CD4-positive, alpha-beta memory T cell (primary cell): ENCODE data around the gene SOX6. TPM values are rescaled to one million over a fixed set of nuclear protein-coding genes. Genes with fewer than 3 reads are reported as not detected.
"Not testable (repeated sequence)": the region's sequence is repeated elsewhere in the genome, so short reads cannot be mapped to it uniquely, and the experiment has no call there.

Experiments used
- CTCF ChIA-PET: fragments of 350-600 bp; sonication (Branson Sonifier 250); formaldehyde crosslinking; loops from one replicate; lab custom pipeline; 2021; ENCODE audit warnings: inconsistent platforms; ENCODE audit not compliant: partially characterized antibody; lab: Charles Lee
- POLR2A ChIA-PET: fragments of 350-600 bp; sonication (Branson Sonifier 250); formaldehyde crosslinking; loops from one replicate; lab custom pipeline; 2021; ENCODE audit not compliant: partially characterized antibody; lab: Charles Lee
- DNase-seq, 5 donors: peaks; one replicate each; pipeline versions ENCODE4 v3.0.0 to v3.0.0-alpha.2; 2020 to 2022; ENCODE audit warnings: mixed read lengths in 1 of 5
- H3K27ac ChIP-seq: one replicate; pipeline ENCODE4 v1.7.0; 2013; ENCODE audit warnings: low read depth, low read length
- H3K27me3 ChIP-seq: 2 replicates; pipeline ENCODE4 v1.7.0; 2013; ENCODE audit warnings: mild to moderate bottlenecking, low read length, moderate library complexity; ENCODE audit not compliant: insufficient read depth
- H3K36me3 ChIP-seq: 2 replicates; pipeline ENCODE4 v1.7.0; 2013; ENCODE audit warnings: mild to moderate bottlenecking, low read length, moderate library complexity; ENCODE audit not compliant: insufficient read depth
- H3K4me1 ChIP-seq: 2 replicates; pipeline ENCODE4 v1.7.0; 2013; ENCODE audit warnings: mild to moderate bottlenecking, low read length, moderate library complexity; ENCODE audit not compliant: insufficient read depth
- H3K4me3 ChIP-seq, 2 donors: one replicate each; pipeline ENCODE4 v1.7.0; 2013; ENCODE audit warnings: low read length in 2 of 2, mild to moderate bottlenecking in 1 of 2
- H3K9me3 ChIP-seq, 2 donors: one replicate each; pipeline ENCODE4 v1.7.0; 2013; ENCODE audit warnings: low read length in 2 of 2, control low read depth in 1 of 2; ENCODE audit not compliant: control insufficient read depth in 1 of 2
- H3K27ac Mint-ChIP-seq, 7 donors: one replicate each; pipeline ENCODE4 v1.8.0; 2020 to 2021; ENCODE audit warnings: mixed read lengths in 7 of 7, mild to moderate bottlenecking in 6 of 7, inconsistent platforms in 3 of 7, moderate library complexity in 3 of 7
- H3K27me3 Mint-ChIP-seq, 2 donors: one replicate each; pipeline ENCODE4 v1.8.0; 2020 to 2021; ENCODE audit warnings: mixed read lengths in 2 of 2
- H3K36me3 Mint-ChIP-seq, 2 donors: one replicate each; pipeline ENCODE4 v1.8.0; 2020 to 2021; ENCODE audit warnings: mixed read lengths in 2 of 2, inconsistent platforms in 1 of 2, mild to moderate bottlenecking in 1 of 2
- H3K4me1 Mint-ChIP-seq, 4 donors: one replicate each; pipeline ENCODE4 v1.8.0; 2020 to 2021; ENCODE audit warnings: mixed read lengths in 4 of 4, mild to moderate bottlenecking in 1 of 4
- H3K4me3 Mint-ChIP-seq, 8 donors: one replicate each; pipeline ENCODE4 v1.8.0; 2020 to 2021; ENCODE audit warnings: mixed read lengths in 8 of 8, mild to moderate bottlenecking in 7 of 8, moderate library complexity in 6 of 8, inconsistent platforms in 3 of 8
- H3K9me3 Mint-ChIP-seq, 8 donors: one replicate each; pipeline ENCODE4 v1.8.0; 2020 to 2021; ENCODE audit warnings: mixed read lengths in 8 of 8, mild to moderate bottlenecking in 5 of 8, inconsistent platforms in 3 of 8, moderate library complexity in 1 of 8
- intact Hi-C: fragments of 100-400 bp; cut with micrococcal nuclease; formaldehyde crosslinking; loops from one replicate; pipeline ENCODE4 v1.15.1; 2023
- polyA plus RNA-seq, 2 donors: library from polyadenylated mRNA; unstranded; fragments of 300-500 nt; fragmentation: Illumina TruSeq; gene quantifications; one replicate each; pipeline ENCODE4 v1.2.3, GENCODE V29; 2021
- total RNA-seq, 2 experiments: library from RNA; stranded (reverse); gene quantifications; one replicate each; pipeline ENCODE4 v1.2.3, GENCODE V29; 2021

The SOX6 gene
- total and polyA plus RNA-seq, 4 experiments from 2014 or later: not detected

GRCh38 chr11:16380941-16381568, 24.7 kb upstream of the SOX6 start:
- Mint-ChIP-seq H3K9me3 (peaks cover 0 to 7% (median 3%) of the 10 kb centered on the region in 8 donors), H3K4me1 (no peaks in the 10 kb centered on the region), H3K27me3 (no peaks in the 10 kb centered on the region), H3K27ac (no peak overlapping the region), H3K4me3 (no peak overlapping the region), H3K36me3 (no peaks in the 10 kb centered on the region)
- H3K4me1 ChIP-seq: no peaks in the 10 kb centered on the region
- no peak overlapping the region for H3K27ac ChIP-seq
- CTCF ChIA-PET: no interaction called here
- H3K27me3 ChIP-seq: no peaks in the 10 kb centered on the region
- no peak for DNase-seq
- intact Hi-C loops: no loop called here
- no peak overlapping the region for H3K4me3 ChIP-seq
- POLR2A ChIA-PET: no interaction called here
- no peaks in the 10 kb centered on the region for H3K9me3 ChIP-seq
- H3K36me3 ChIP-seq: no peaks in the 10 kb centered on the region

- H3K4me1 Mint-ChIP-seq: no peaks in the 10 kb centered on the region
- no peaks in the 10 kb centered on the region for H3K4me1 ChIP-seq
- no peaks in the 10 kb centered on the region for H3K27me3 Mint-ChIP-seq
- no peaks in the 10 kb centered on the region for H3K36me3 Mint-ChIP-seq
- POLR2A ChIA-PET: no interaction called here
- no peak overlapping the region for H3K4me3 Mint-ChIP-seq
- no peak overlapping the region for H3K27ac Mint-ChIP-seq
- intact Hi-C loops: no loop called here
- no peak overlapping the region for H3K27ac ChIP-seq
- DNase-seq: no peak
- no peak overlapping the region for H3K4me3 ChIP-seq
- H3K9me3 Mint-ChIP-seq: peaks cover 0 to 8% (median 5%) of the 10 kb centered on the region in 8 donors
- H3K9me3 ChIP-seq: no peaks in the 10 kb centered on the region
- no peaks in the 10 kb centered on the region for H3K27me3 ChIP-seq
- H3K36me3 ChIP-seq: no peaks in the 10 kb centered on the region
- CTCF ChIA-PET: no interaction called here
Measured at GRCh38 chr11:16378906-16379305, 22.6 kb upstream of the SOX6 start.

- H3K4me3 Mint-ChIP-seq: no peak overlapping the region
- no peaks in the 10 kb centered on the region for H3K4me1 Mint-ChIP-seq
- Histone ChIP-seq H3K27ac (no peak overlapping the region), H3K36me3 (no peaks in the 10 kb centered on the region), H3K4me3 (no peak overlapping the region), H3K9me3 (no peaks in the 10 kb centered on the region), H3K4me1 (no peaks in the 10 kb centered on the region), H3K27me3 (no peaks in the 10 kb centered on the region)
- peaks cover 2 to 11% (median 5%) of the 10 kb centered on the region in 8 donors for H3K9me3 Mint-ChIP-seq
- DNase-seq: no peak
- H3K27ac Mint-ChIP-seq: no peak overlapping the region
- POLR2A ChIA-PET: no interaction called here
- H3K36me3 Mint-ChIP-seq: no peaks in the 10 kb centered on the region
- CTCF ChIA-PET: no interaction called here
- no peaks in the 10 kb centered on the region for H3K27me3 Mint-ChIP-seq
- intact Hi-C loops: no loop called here
Measured at GRCh38 chr11:16377746-16378145, 21.4 kb upstream of the SOX6 start.

DNA sequence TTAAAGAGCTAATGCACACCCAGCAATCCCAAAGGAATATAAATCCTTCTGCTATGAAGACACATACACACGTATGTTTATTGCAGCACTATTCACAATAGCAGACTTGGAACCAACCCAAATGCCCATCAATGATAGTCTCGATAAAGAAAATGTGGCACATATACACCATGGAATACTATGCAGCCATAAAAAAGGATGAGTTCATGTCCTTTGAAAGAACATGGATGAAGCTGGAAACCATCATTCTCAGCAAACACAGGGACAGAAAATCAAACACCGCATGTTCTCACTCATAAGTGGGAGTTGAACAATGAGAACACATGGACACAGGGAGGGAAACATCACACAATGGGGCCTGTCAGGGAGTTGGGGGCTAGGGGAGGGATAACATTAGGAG, 19.3 kb upstream of the SOX6 start:
- DNase-seq, H3K27ac Mint-ChIP-seq, H3K4me1 Mint-ChIP-seq, CTCF ChIA-PET, H3K27me3 Mint-ChIP-seq, POLR2A ChIA-PET, H3K27ac ChIP-seq, H3K4me1 ChIP-seq, intact Hi-C loops, H3K4me3 Mint-ChIP-seq, H3K9me3 ChIP-seq, H3K4me3 ChIP-seq, H3K36me3 ChIP-seq, H3K36me3 Mint-ChIP-seq, H3K27me3 ChIP-seq: not testable (repeated sequence)
- H3K9me3 Mint-ChIP-seq: peaks cover 2 to 16% (median 5%) of the 10 kb centered on the region in 8 donors

- H3K36me3 Mint-ChIP-seq: no peaks in the 10 kb centered on the region
- H3K4me1 Mint-ChIP-seq: no peaks in the 10 kb centered on the region
- H3K27me3 Mint-ChIP-seq: no peaks in the 10 kb centered on the region
- no peak for DNase-seq
- H3K27ac Mint-ChIP-seq: no peak overlapping the region
- H3K4me3 ChIP-seq: no peak overlapping the region
- ChIA-PET CTCF (no interaction called here), POLR2A (no interaction called here)
- H3K4me1 ChIP-seq: no peaks in the 10 kb centered on the region
- H3K27me3 ChIP-seq: no peaks in the 10 kb centered on the region
- H3K27ac ChIP-seq: no peak overlapping the region
- no peaks in the 10 kb centered on the region for H3K9me3 ChIP-seq
- peaks cover 2 to 16% (median 7%) of the 10 kb centered on the region in 8 donors for H3K9me3 Mint-ChIP-seq
- no peak overlapping the region for H3K4me3 Mint-ChIP-seq
- intact Hi-C loops: no loop called here
- no peaks in the 10 kb centered on the region for H3K36me3 ChIP-seq
Measured at GRCh38 chr11:16373768-16374167, 17.4 kb upstream of the SOX6 start.

DNA sequence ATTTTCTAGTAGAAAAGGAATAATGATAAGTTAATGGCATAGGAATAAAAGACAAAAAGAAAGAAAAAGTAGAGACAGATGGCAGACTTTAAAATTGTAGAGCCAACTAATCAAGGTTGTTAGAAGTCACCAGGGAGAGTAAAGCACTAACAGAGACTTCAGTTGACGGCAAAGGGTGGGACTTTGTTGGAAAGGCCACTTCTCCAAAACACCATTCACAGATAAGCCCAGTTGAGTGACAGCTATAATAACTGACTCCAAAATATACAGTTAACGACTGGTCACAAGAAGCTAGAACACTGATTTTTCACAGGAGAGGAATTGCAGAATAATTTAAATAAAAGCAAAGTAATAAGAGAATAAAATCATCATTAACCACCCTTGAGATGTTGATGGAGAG, 16.0 kb upstream of the SOX6 start:
- Histone ChIP-seq H3K4me3 (no peak overlapping the region), H3K27me3 (no peaks in the 10 kb centered on the region), H3K36me3 (no peaks in the 10 kb centered on the region), H3K4me1 (no peaks in the 10 kb centered on the region), H3K9me3 (no peaks in the 10 kb centered on the region), H3K27ac (no peak overlapping the region)
- Mint-ChIP-seq H3K9me3 (peaks cover 0 to 13% (median 7%) of the 10 kb centered on the region in 8 donors), H3K27ac (no peak overlapping the region), H3K36me3 (no peaks in the 10 kb centered on the region), H3K27me3 (no peaks in the 10 kb centered on the region), H3K4me1 (no peaks in the 10 kb centered on the region), H3K4me3 (no peak overlapping the region)
- ChIA-PET POLR2A (no interaction called here), CTCF (no interaction called here)
- no peak for DNase-seq
- intact Hi-C loops: no loop called here

DNA sequence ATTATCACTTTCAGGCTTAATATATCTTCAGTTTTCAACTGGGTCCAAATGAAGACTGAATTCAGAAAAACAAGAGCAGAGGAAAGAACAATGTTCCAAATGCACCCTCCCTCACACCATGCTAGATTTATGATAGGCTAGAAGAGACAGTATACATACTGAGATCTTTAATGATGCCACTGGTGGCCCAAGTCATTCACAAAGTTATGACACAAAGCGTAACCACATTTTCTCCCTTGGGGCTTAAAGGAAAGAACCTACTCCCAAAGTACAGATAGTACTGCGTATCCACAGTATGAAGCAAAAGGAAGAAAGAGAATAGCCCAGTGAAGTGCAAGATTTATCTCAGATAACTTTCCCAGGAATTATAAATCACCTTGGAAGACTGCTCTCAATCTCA, 10.9 kb upstream of the SOX6 start:
- POLR2A ChIA-PET: no interaction called here
- no peaks in the 10 kb centered on the region for H3K36me3 Mint-ChIP-seq
- Histone ChIP-seq H3K27ac (no peak overlapping the region), H3K4me1 (no peaks in the 10 kb centered on the region), H3K36me3 (no peaks in the 10 kb centered on the region), H3K9me3 (no peaks in the 10 kb centered on the region), H3K27me3 (no peaks in the 10 kb centered on the region), H3K4me3 (no peak overlapping the region)
- intact Hi-C loops: no loop called here
- no peak overlapping the region for H3K4me3 Mint-ChIP-seq
- peaks cover 0 to 12% (median 4%) of the 10 kb centered on the region in 8 donors for H3K9me3 Mint-ChIP-seq
- H3K27me3 Mint-ChIP-seq: no peaks in the 10 kb centered on the region
- CTCF ChIA-PET: no interaction called here
- no peak for DNase-seq
- no peak overlapping the region for H3K27ac Mint-ChIP-seq
- H3K4me1 Mint-ChIP-seq: no peaks in the 10 kb centered on the region
